Naive thymus-derived CD4-positive, alpha-beta T cell (primary cell): ENCODE data around the gene ADGRL3. TPM values are rescaled to one million over a fixed set of nuclear protein-coding genes. Genes with fewer than 3 reads are reported as not detected.
"Not testable (repeated sequence)": the region's sequence is repeated elsewhere in the genome, so short reads cannot be mapped to it uniquely, and the experiment has no call there.

Experiments used
- ATAC-seq: fragments of 150-1000 bp; cut with Tn5 transposase; 2 replicates; pipeline ENCODE4 v1.10.0; 2021; ENCODE audit warnings: mild to moderate bottlenecking, moderate library complexity
- CTCF ChIA-PET: fragments of 350-600 bp; sonication (Branson Sonifier 250); formaldehyde crosslinking; loops from one replicate; lab custom pipeline; 2021; ENCODE audit warnings: antibody characterized with exemption; lab: Charles Lee
- POLR2A ChIA-PET: fragments of 350-600 bp; sonication (Branson Sonifier 250); formaldehyde crosslinking; loops from one replicate; lab custom pipeline; 2021; ENCODE audit warnings: antibody characterized with exemption, inconsistent platforms; lab: Charles Lee
- DNase-seq, 9 donors: peaks; one replicate each; pipeline versions ENCODE4 v3.0.0 to v3.0.0-alpha.2; 2020 to 2022; ENCODE audit warnings: mixed read lengths in 1 of 9
- H3K27ac ChIP-seq: one replicate; pipeline ENCODE4 v1.7.0; 2013; ENCODE audit warnings: mild to moderate bottlenecking, low read depth, low read length, moderate library complexity
- H3K27me3 ChIP-seq, 2 donors: one replicate each; pipeline ENCODE4 v1.7.0; 2013; ENCODE audit warnings: low read length in 2 of 2, mild to moderate bottlenecking in 2 of 2, moderate library complexity in 2 of 2; ENCODE audit not compliant: control insufficient read depth in 2 of 2, insufficient read depth in 2 of 2
- H3K36me3 ChIP-seq, 3 experiments: 1 replicate in 2 of 3; 2 replicates in 1 of 3; pipeline ENCODE4 v1.7.0; 2013; ENCODE audit warnings: low read length in 3 of 3, mild to moderate bottlenecking in 3 of 3, moderate library complexity in 1 of 3; ENCODE audit not compliant: insufficient read depth in 3 of 3, control insufficient read depth in 2 of 3
- H3K4me1 ChIP-seq, 2 donors: one replicate each; pipeline ENCODE4 v1.7.0; 2013; ENCODE audit warnings: low read length in 2 of 2, mild to moderate bottlenecking in 2 of 2, moderate library complexity in 1 of 2; ENCODE audit not compliant: control insufficient read depth in 2 of 2, insufficient read depth in 2 of 2
- H3K4me3 ChIP-seq: 2 replicates; pipeline ENCODE4 v1.7.0; 2013; ENCODE audit warnings: mild to moderate bottlenecking, low read length
- H3K9me3 ChIP-seq, 3 experiments: 1 replicate in 2 of 3; 2 replicates in 1 of 3; pipeline ENCODE4 v1.7.0; 2013; ENCODE audit warnings: low read length in 3 of 3; ENCODE audit not compliant: control insufficient read depth in 2 of 3
- H3K27ac Mint-ChIP-seq, 9 donors: one replicate each; pipeline ENCODE4 v1.8.0; 2020 to 2022; ENCODE audit warnings: mixed read lengths in 9 of 9, mild to moderate bottlenecking in 8 of 9, moderate library complexity in 5 of 9, inconsistent platforms in 2 of 9
- H3K27me3 Mint-ChIP-seq, 5 donors: one replicate each; pipeline ENCODE4 v1.8.0; 2021 to 2022; ENCODE audit warnings: mixed read lengths in 5 of 5, mild to moderate bottlenecking in 1 of 5
- H3K36me3 Mint-ChIP-seq, 5 donors: one replicate each; pipeline ENCODE4 v1.8.0; 2020 to 2022; ENCODE audit warnings: mixed read lengths in 5 of 5, mild to moderate bottlenecking in 3 of 5, inconsistent platforms in 1 of 5
- H3K4me1 Mint-ChIP-seq, 7 donors: one replicate each; pipeline ENCODE4 v1.8.0; 2020 to 2022; ENCODE audit warnings: mixed read lengths in 7 of 7, mild to moderate bottlenecking in 3 of 7, inconsistent platforms in 1 of 7
- H3K4me3 Mint-ChIP-seq, 10 donors: one replicate each; pipeline ENCODE4 v1.8.0; 2020 to 2022; ENCODE audit warnings: mild to moderate bottlenecking in 10 of 10, mixed read lengths in 10 of 10, moderate library complexity in 6 of 10, inconsistent platforms in 2 of 10
- H3K9me3 Mint-ChIP-seq, 11 donors: one replicate each; pipeline ENCODE4 v1.8.0; 2020 to 2022; ENCODE audit warnings: mixed read lengths in 11 of 11, mild to moderate bottlenecking in 4 of 11, inconsistent platforms in 1 of 11, moderate library complexity in 1 of 11
- intact Hi-C, 2 donors: fragments of 100-400 bp; cut with micrococcal nuclease; formaldehyde crosslinking; loops; one replicate each; pipeline ENCODE4 v1.15.1; 2023
- polyA plus RNA-seq, 2 donors: library from polyadenylated mRNA; unstranded; fragments of 300-500 nt; fragmentation: Illumina TruSeq; gene quantifications; one replicate each; pipeline ENCODE4 v1.2.3, GENCODE V29; 2021
- total RNA-seq, 6 experiments: library from RNA in 5 of 6; stranded (reverse) in 5 of 6; gene quantifications; 1 replicate in 5 of 6; 2 replicates in 1 of 6; pipeline ENCODE4 v1.2.3 and lab custom pipeline; 2021 to 2026

ADGRL3 gene
- total and polyA plus RNA-seq, 7 experiments from 2014 or later = not detected

DNA sequence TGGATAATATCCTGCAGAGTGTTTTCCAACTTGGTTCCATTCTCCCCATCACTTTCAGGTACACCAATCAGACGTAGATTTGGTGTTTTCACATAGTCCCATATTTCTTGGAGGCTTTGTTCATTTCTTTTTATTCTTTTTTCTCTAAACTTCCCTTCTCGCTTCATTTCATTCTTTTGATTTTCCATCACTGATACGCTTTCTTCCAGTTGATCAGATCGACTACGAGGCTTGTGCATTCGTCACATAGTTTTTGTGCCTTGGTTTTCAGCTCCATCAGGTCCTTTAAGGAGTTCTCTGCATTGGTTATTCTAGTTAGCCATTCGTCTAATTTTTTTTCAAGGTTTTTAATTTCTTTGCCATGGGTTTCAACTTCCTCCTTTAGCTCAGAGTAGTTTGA, 559.1 kb downstream of the ADGRL3 start:
- H3K4me1 Mint-ChIP-seq, H3K4me1 ChIP-seq, intact Hi-C loops, H3K4me3 Mint-ChIP-seq, H3K36me3 Mint-ChIP-seq, H3K27ac ChIP-seq, H3K4me3 ChIP-seq, H3K9me3 ChIP-seq, DNase-seq, H3K36me3 ChIP-seq, H3K27me3 Mint-ChIP-seq, H3K27me3 ChIP-seq, H3K27ac Mint-ChIP-seq, ATAC-seq, POLR2A ChIA-PET, CTCF ChIA-PET: not testable (repeated sequence)
- peaks cover 6 to 40% (median 16%) of the 10 kb centered on the region in 11 donors for H3K9me3 Mint-ChIP-seq

DNA sequence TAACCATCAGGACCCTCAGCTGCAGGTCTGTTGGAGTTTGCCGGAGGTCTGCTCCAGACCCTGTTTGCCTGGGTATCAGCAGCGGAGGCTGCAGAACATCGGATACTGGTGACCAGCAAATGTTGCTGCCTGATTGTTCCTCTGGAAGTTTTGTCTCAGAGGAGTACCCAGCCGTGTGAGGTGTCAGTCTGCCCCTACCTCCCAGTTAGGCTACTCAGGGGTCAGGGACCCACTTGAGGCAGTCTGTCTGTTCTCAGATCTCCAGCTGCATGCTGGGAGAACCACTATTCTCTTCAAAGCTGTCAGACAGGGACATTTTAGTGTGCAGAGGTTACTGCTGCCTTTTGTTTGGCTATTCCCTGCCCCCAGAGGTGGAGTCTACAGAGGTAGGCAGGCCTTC, 559.8 kb downstream of the ADGRL3 start:
- intact Hi-C loops, H3K36me3 ChIP-seq, POLR2A ChIA-PET, DNase-seq, H3K4me1 ChIP-seq, H3K36me3 Mint-ChIP-seq, H3K4me3 ChIP-seq, H3K4me3 Mint-ChIP-seq, H3K4me1 Mint-ChIP-seq, H3K27me3 ChIP-seq, H3K27ac ChIP-seq, H3K27me3 Mint-ChIP-seq, H3K9me3 ChIP-seq, ATAC-seq, H3K27ac Mint-ChIP-seq, CTCF ChIA-PET: not testable (repeated sequence)
- H3K9me3 Mint-ChIP-seq = peaks cover 6 to 40% (median 16%) of the 10 kb centered on the region in 11 donors

DNA sequence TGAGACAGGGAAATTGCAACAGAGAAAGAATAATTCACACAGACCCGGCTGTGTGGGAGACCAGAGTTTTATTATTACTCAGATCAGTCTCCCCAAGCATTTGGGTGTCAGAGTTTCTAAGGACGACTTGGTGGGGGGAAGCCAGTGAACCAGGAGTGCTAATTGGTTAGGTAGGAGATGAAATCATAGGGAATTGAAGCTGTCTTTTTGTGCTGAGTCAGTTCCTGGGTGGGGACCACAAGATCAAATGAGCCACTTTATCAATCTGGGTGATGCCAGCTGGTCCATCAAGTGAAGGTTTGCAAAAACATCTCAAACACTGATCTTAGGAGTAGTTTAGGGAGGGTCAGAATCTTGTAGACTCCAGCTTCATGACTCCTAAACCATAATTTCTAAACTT, 560.7 kb downstream of the ADGRL3 start:
- Mint-ChIP-seq H3K4me1 (no peaks in the 10 kb centered on the region), H3K9me3 (peaks cover 6 to 40% (median 16%) of the 10 kb centered on the region in 11 donors), H3K36me3 (no peaks in the 10 kb centered on the region), H3K27me3 (no peaks in the 10 kb centered on the region), H3K27ac (peak overlapping the region in 1 of 9 donors; percentile 14), H3K4me3 (no peak overlapping the region)
- ATAC-seq (no peak), DNase-seq (no peak)
- Histone ChIP-seq H3K36me3 (no peaks in the 10 kb centered on the region), H3K4me1 (no peaks in the 10 kb centered on the region), H3K27me3 (no peaks in the 10 kb centered on the region), H3K4me3 (no peak overlapping the region), H3K27ac (no peak overlapping the region), H3K9me3 (no peaks in the 10 kb centered on the region)
- POLR2A ChIA-PET = no interaction called here
- intact Hi-C loops = no loop called here
- CTCF ChIA-PET = no interaction called here

DNA sequence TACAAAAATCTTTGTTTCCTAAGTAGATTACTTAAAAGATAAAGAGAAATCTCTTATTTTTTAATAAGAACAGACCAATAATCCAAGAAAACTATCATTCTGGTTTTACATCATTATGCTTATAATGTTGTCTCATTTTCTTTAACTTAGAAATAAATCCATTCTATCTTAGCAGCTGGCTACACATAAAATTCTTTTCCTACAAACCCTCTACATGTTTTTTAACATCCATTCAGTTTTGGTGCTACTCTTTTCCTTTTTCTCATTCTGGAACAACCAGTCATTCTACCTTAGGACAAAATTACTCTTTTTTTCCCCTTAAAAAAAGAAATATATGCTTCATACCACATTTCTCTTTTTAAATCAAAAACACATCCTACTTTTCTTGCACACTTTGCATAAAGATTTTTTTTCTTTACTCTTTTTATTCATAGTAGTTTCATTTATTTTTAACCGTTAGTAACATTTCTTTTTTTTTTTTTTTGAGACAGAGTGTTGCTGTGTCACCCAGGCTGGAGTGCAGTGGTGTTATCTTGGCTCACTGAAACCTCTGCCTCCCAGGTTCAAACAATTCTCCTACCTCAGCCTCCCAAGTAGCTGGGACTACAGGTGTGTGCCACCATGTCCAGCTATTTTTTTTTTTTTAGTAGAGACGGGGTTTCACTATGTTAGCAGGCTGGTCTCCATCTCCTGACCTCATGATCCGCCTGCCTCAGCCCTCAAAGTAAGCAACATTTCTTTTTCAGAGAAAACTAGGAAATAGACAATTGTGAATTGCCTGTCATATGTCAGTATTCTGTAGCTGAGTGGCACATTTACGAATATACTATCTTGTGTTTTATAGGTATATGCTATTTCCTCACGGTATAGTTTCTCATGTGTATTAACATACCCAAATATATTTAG, 562.8 kb downstream of the ADGRL3 start:
- Histone ChIP-seq H3K36me3 (no peaks in the 10 kb centered on the region), H3K27me3 (no peaks in the 10 kb centered on the region), H3K9me3 (no peaks in the 10 kb centered on the region), H3K4me3 (no peak overlapping the region), H3K27ac (no peak overlapping the region), H3K4me1 (no peaks in the 10 kb centered on the region)
- CTCF ChIA-PET = no interaction called here
- DNase-seq (no peak), ATAC-seq (no peak)
- Mint-ChIP-seq H3K4me1 (no peaks in the 10 kb centered on the region), H3K36me3 (no peaks in the 10 kb centered on the region), H3K9me3 (peaks cover under 1 to 39% (median 12%) of the 10 kb centered on the region in 11 donors), H3K27me3 (no peaks in the 10 kb centered on the region), H3K4me3 (no peak overlapping the region), H3K27ac (no peak overlapping the region)
- POLR2A ChIA-PET = no interaction called here
- intact Hi-C loops = no loop called here

DNA sequence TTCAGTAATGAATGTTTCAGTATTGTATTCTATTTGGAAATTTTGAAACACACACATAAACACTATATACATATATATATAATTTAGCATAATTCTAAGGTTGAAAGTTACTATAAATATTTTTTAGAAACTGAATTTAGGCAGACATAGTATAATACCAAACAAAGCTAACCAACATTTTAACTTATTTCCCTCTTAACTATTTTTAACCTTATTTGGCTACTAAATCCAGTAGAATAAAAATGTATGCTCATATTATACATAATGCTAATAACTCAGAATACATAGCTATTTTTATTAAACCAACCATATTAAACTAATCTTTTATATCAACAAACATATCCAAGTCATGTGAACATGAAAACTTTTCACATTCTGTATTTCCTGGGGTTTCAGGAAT, 563.6 kb downstream of the ADGRL3 start:
- ChIA-PET POLR2A (no interaction called here), CTCF (no interaction called here)
- Histone ChIP-seq H3K9me3 (no peaks in the 10 kb centered on the region), H3K27me3 (no peaks in the 10 kb centered on the region), H3K4me1 (no peaks in the 10 kb centered on the region), H3K27ac (no peak overlapping the region), H3K4me3 (no peak overlapping the region), H3K36me3 (no peaks in the 10 kb centered on the region)
- H3K27ac Mint-ChIP-seq = no peak overlapping the region
- DNase-seq (no peak), ATAC-seq (no peak)
- no peaks in the 10 kb centered on the region for H3K36me3 Mint-ChIP-seq
- intact Hi-C loops = no loop called here
- H3K9me3 Mint-ChIP-seq = peaks cover 0 to 35% (median 13%) of the 10 kb centered on the region in 11 donors
- H3K4me1 Mint-ChIP-seq = no peaks in the 10 kb centered on the region
- H3K4me3 Mint-ChIP-seq = no peak overlapping the region
- no peaks in the 10 kb centered on the region for H3K27me3 Mint-ChIP-seq

- H3K4me3 Mint-ChIP-seq, CTCF ChIA-PET, H3K4me1 Mint-ChIP-seq, H3K36me3 ChIP-seq, H3K27me3 ChIP-seq, POLR2A ChIA-PET, H3K4me1 ChIP-seq, H3K36me3 Mint-ChIP-seq, ATAC-seq, H3K4me3 ChIP-seq, DNase-seq, H3K9me3 ChIP-seq, H3K27me3 Mint-ChIP-seq, H3K27ac Mint-ChIP-seq, intact Hi-C loops, H3K27ac ChIP-seq: not testable (repeated sequence)
- peaks cover 0 to 33% (median 13%) of the 10 kb centered on the region in 11 donors for H3K9me3 Mint-ChIP-seq
Measured at GRCh38 chr4:61764090-61764489, 564.0 kb downstream of the ADGRL3 start.
